Mucosa of gallbladder (tissue), 1 donor: ENCODE measurements around the gene MED12L. TPM values are rescaled to one million over a fixed set of nuclear protein-coding genes. Genes with fewer than 3 reads are reported as not detected.

ENCODE experiments used
- DNase-seq: peaks from one replicate; pipeline ENCODE4 v3.0.0-alpha.2; 2020; ENCODE audit warnings: low spot score
- total RNA-seq: library from RNA; stranded (reverse); gene quantifications from one replicate; pipeline ENCODE4 v1.2.1, GENCODE V29; 2021
- donor health status: DM: no; HTN: no; CAD: no.

The MED12L gene
- total RNA-seq, 1 donor from 2014 or later: 7.5 TPM

- peak; percentile 19 for DNase-seq
Measured at GRCh38 chr3:151171145-151171757, 85.8 kb downstream of the MED12L start.

GRCh38 chr3:151174351-151174750, 88.9 kb downstream of the MED12L start:
- DNase-seq: no peak

GRCh38 chr3:151175952-151176351, 90.5 kb downstream of the MED12L start:
- no peak for DNase-seq

- no peak for DNase-seq
Measured at GRCh38 chr3:151178208-151178845, 92.9 kb downstream of the MED12L start.

- DNase-seq: no peak
Measured at GRCh38 chr3:151182349-151183079, 97.0 kb downstream of the MED12L start.

- no peak for DNase-seq
Measured at GRCh38 chr3:151183265-151183671, 97.8 kb downstream of the MED12L start.

GRCh38 chr3:151191095-151191494, 105.6 kb downstream of the MED12L start:
- DNase-seq: no peak

GRCh38 chr3:151192545-151192944, 107.1 kb downstream of the MED12L start:
- no peak for DNase-seq

- no peak for DNase-seq
Measured at GRCh38 chr3:151195826-151196225, 110.4 kb downstream of the MED12L start.

GRCh38 chr3:151196434-151196833, 111.0 kb downstream of the MED12L start:
- DNase-seq: no peak

- DNase-seq: no peak
Measured at GRCh38 chr3:151197228-151197627, 111.8 kb downstream of the MED12L start.

GRCh38 chr3:151197981-151198767, 112.7 kb downstream of the MED12L start:
- no peak for DNase-seq

GRCh38 chr3:151198849-151199248, 113.4 kb downstream of the MED12L start:
- DNase-seq: no peak

- DNase-seq: no peak
Measured at GRCh38 chr3:151199554-151200438, 114.3 kb downstream of the MED12L start.

GRCh38 chr3:151200586-151200985, 115.1 kb downstream of the MED12L start:
- no peak for DNase-seq

- no peak for DNase-seq
Measured at GRCh38 chr3:151201051-151201730, 115.7 kb downstream of the MED12L start.

- DNase-seq: no peak
Measured at GRCh38 chr3:151203051-151203420, 117.6 kb downstream of the MED12L start, which contains the start of gene GPR171. Gene GPR171, minus strand, starts transcription at chr3:151203216. Its CDS starts 3,830 bp downstream, at chr3:151199386.

- DNase-seq: no peak
Measured at GRCh38 chr3:151204530-151205402, 119.3 kb downstream of the MED12L start.

- DNase-seq: no peak
Measured at GRCh38 chr3:151205482-151205881, 120.0 kb downstream of the MED12L start.
